SH-SY5Y (cell line): ENCODE results near the gene UBAC2.

Experiments
- GATA2 ChIP-seq: IDR thresholded peaks from 2 replicates; pipeline ENCODE4 v1.6.1; 2011; ENCODE audit warnings: mild to moderate bottlenecking, low read depth, low read length
- GATA3 ChIP-seq: IDR thresholded peaks from 2 replicates; pipeline ENCODE4 v1.6.1; 2011; ENCODE audit warnings: low read depth, mild to moderate bottlenecking, low read length, moderate library complexity

DNA sequence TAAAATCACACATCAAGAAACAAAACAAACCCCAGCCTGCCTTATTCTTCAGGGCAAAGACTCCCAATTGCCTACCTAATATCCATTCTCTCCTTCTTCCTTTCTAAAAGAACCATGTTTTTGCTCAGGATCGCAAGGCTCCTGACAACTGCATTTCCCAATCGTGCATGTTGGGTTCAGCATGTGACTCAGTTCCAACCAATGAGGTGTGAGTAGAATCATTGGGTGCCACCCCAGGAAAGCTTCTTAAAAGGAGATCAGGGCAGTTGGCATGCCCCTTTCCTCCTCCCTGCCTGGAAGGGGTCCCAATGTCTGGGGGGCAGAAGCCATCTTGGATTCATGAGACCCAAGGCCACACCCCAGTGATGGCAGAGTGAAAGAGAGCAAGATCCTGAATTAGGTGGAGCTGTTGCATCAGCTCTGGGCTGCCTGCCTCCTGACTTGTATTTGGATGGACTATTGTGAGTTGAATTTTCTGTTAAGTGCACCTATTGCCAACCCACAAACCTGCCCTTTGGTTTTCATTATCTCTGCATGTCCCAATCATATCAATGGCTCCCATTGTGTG, 26.0 kb upstream of the UBAC2 start:
- TF ChIP-seq GATA2 (no peak), GATA3 (no peak)
